Fibroblast of the conjunctiva (primary cell): ENCODE data around the gene DPT.

Experiments used
- DNase-seq: peaks from one replicate; pipeline ENCODE4 v3.0.0-alpha.2; 2010; ENCODE audit warnings: low read depth

The DPT gene

DNA sequence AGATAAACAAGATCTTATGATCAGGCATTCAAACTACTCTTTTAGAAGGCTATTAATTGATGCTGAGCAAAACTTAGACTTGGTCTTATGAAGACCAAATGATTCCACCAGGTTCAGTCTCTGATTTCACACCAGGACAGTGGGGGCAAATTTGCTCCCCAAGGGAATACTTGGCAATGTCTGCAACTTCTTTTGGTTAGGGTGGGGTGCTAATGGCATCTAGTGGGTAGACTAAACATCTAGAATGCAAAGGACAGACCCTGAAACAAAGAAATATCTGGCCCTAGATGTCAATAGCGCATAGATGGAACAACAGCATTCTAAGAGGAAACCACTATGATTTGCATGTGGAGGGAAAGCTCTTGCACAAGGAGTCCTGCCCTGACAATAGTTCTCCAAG lies 30.6 kb downstream of the DPT start:
- no peak for DNase-seq

DNA sequence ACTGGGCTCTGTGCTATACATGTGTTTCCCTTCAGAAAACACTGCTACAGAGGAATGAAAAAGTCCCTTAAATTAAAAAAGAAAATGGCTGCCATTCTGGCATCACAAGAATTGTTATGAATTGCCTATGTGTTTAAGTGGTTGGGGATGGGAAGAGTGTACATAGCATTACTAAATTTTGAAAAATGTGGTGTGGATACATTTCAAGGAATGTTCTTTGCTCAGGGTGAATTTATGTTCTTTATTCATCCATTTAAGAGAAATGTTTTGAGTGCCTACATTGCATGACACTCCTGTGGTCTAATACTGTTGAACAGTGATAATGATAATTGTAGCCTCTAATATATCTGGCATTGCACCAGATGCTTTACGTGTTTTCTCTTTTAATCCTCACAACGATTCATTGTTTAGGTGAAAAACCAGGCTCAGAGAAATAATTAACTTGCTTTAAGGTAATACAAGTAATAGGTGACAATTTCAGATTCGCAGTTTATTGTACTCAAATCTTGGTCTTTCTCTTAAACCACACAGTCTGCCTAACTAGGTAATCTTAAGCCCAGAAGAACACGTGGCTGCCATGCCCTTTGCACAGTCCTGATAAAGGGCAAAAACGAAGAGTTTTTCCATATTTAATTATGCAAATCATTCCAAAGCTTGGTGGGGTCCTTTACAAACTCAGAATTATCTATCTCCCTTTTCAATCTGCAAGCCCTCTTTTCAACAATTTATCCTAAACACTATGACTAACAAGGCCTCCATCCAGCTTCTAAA lies 31.5 kb downstream of the DPT start:
- DNase-seq, result no peak

DNA sequence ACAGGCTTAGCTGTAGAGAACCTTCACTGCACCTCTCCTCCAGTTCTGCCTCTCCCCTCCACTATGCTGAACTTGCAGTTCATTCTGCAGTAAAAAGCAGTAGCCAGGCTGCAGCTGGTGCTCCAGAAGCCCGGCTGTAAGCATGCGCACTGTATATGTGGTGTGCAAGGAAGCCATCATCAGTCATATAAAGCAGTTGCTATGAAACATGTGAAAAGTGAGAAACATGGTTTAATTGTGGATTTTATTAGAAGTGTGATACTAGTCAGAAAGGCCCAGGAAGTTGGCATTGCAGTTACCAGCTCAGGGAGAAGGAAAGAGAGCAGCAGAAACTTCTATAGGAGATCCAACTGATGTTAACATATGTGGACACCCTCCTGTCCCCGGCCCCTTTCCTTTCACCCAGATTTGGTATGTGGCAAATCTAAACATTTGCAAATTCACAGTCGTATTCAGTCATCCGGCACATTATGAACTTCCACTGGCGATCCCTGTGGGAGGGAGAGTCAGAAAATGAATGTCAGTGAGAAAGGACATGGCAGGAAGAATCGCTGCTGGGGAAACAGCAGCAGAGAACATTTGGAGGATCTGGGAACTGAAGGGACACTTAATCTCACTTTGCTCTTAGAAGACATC lies 32.8 kb downstream of the DPT start:
- DNase-seq, result no peak

DNA sequence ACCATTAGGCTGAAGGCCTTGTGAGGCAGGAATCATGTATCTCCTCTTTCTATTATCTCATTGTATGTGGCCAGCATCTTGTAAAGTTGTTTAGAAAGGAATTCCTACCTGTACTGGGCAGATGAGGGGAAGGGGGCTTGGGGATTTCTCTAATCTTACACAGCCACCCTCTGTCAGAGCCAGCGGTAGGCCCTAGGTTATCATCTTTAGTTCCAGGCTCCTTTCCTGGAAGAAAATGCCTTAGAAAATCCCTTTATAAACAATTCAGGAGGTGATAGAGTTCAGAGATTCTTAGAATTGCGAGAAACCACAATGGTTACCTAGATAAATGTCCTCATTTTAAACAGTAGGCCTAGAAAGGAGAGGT lies 35.2 kb downstream of the DPT start:
- DNase-seq, result no peak

DNA sequence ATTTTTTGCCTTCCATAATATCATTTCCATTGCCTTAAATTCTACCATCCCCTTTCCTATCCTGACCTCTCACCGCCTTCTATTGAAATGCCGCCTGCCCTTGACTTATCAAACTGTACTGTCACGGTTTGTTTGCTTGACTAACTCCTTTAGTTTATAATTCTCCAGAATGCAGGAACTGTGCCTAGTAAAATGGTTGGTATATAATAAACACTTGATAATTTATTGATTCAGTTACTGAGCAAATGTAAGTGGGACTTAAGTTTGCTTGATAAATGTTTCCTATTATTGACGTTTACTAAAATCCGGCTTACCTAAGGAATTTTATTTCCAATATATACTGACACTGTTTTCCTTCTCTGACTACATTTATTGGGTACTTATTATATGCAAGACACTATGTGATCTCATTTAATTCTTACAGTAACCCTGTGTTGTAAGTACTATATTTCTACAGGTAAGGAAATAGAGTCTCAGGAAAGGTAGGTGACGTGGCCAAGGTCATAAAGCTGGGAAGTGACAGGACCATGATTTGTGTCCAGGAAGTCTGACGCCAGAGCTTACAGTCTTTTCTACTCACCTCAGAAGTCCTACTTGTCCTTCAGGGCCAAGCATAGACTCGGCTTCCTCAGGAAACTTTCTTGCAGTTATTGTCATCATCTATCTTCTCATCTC lies 35.7 kb downstream of the DPT start:
- DNase-seq, result no peak

DNA sequence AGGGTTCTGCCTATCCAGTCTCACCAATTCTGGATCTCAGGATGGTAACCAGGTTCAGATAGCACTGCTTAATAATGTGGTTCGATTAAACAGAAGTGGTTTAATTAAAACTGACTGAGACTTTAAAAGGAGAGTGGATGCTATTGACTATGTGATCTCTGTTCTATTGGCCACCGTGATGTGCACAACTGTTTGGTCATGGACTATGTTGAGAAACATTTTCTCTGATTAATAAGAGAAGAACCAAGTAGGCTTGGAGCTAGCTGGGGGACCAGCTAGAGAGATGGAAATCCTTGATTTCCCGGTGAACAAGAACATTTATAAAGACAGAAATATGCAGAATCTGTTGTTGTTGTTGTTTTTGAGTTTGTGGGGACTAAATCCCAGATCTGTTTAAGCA lies 36.5 kb downstream of the DPT start:
- DNase-seq, result no peak

DNA sequence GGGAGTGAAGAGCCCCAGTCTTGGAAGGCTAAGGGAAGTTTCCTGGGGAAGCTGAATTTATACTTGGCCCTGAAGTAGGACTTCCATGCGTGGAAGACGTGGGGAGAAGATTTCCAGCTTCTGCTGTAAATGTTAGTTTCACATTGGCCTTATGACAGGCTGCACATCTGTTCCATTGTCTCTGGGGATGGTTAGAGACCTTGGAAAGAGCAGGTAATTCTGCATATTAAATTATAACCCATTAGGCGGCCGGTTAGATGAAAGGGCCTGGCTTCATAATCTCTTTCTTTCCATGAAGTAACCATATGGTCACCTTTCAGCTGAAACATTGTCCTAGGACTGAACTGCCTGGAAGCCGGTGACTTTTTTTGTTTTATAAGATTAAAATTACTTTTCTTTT lies 37.5 kb downstream of the DPT start:
- no peak for DNase-seq

DNA sequence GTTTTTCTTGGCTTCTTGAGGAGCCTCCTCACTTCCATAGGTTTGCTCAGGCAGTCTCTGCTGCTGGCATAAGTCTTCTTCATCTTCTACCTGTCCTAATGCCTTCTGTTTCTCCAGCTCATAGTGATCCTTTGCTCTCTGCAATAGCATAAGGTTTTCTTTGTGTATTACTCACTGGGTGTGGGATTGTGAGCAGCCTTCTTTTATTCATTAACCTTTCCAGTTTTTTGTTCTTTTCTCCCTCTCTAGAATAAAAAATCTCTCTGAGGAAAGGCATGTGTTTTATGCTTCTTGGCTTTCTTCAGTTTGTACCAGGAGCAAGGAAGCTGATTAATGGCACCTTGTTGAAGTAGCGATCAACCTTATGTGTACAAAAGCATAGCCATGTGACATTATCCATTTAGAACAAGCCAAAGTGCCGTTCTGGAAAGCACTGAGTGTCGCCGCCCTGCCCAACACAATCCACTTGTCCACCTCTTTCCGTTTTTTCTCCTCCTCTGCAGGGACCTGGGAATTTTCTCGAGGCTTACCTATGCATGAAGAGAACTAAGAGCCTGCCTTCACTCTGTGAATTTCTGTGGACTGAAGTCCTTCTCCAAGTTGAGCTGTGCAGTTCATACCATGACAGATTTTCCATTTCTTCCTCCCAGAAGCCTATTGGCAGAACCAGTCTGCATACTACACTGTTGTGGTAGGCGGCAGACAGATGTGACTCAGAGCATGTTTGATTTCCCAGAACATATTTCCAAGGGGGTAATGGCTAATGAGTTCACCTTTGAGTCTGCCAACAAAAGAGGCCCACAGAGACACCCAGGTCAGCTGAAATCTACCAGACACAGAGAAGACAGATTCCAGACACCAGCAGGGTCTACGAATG lies 39.0 kb downstream of the DPT start:
- no peak for DNase-seq

DNA sequence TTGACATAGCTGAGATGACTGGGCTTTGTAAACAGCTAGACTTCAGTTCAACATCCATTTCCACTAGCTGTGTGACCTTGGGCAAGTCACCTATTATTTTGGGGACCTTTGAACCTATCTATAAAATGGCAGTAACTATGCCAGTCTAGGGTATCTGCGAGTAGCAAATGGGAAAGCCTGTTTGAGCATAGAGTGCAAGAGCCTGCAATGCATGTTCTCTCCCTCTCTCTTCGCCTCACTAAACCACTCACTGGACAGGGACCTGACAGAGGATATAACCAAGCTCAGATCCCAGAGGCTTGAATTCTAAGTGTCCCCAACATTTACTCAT lies 39.7 kb downstream of the DPT start:
- DNase-seq, result no peak

DNA sequence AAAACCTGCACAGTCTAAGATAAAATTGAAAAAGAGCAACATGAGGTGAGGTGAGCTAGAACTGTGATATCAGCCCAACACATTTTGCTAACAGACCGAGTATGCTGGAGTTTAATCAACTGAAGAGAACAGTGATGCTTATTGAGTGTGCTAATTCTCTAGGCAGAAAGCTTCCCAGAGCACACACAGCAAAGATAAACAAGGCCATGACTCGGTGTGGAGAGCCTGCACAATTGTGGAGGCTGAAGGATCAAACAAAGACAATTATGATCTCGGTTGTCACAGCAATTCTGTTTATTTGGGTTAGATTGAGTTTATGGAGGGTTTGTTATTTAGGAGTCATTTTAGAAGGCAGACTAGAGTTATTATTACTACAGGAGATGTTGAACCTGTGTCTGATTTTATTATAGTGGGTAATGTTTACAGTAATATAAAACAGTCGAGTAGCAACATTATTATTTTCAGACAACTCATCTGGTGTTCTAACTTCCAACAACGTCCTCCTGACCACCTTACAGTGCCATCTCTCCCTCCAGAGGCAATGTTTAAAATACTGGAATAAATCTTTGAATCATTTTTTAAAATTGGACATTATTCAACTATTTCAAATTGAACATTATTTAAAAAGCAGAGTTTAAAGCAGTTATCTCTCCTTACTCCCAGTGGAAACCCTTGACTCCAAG lies 40.2 kb downstream of the DPT start:
- no peak for DNase-seq

DNA sequence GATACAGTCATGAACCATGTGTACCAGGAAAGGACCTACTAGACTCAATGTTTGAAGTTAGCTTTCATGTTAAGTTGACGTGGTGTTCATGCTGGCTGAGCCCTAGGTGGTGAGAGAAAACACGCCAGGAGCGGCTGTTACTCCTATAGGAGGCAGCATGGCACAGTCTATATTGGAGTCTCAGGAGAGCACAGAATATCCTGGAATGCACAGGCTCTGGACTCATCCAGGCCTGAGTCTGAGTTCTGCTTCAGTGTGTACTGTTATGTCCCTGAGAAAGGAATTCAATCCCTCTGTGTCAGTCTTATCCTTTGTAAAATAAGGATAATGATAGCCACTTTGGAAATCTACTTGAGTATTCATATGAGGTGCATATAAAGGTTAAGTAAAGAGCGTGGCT lies 41.2 kb downstream of the DPT start:
- no peak for DNase-seq

DNA sequence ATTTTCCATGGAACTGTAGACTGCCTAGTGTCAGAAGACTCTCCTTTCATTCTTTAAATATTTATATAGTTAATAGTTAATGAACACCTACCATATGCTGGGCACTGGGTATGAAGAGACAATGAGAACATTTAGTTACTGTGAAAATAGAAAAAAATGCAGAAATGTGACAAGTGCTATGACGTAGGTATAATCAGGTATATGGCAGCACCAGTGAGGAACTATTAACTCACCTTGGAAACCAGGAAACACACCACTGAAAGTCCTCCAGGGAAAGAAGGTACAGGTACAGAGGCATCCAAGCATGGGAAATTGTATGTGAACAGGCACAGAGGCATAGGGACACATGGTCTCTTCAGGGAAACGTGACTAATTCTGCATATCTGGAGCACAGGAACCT lies 42.3 kb downstream of the DPT start:
- no peak for DNase-seq

DNA sequence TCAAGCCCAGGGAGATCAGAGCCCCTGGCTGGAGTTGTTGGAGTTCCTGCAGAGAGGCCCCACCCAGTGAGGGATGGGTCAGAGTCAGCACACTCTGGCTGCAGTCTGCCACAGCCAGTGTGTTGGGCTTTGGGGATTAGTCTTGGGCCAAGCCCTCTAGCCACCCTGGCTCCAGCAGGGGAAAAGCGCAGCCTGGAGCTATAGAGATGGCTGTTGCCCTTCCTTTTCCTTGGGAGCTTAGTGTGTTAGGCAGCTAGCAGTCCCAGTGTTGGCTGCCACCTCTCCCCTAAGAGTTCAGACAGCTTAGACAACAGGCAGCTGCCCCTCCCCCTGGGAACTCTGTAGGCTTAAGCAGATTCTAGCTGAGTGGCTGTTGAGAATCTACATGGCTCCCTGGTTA lies 45.1 kb downstream of the DPT start:
- DNase-seq, result no peak

DNA sequence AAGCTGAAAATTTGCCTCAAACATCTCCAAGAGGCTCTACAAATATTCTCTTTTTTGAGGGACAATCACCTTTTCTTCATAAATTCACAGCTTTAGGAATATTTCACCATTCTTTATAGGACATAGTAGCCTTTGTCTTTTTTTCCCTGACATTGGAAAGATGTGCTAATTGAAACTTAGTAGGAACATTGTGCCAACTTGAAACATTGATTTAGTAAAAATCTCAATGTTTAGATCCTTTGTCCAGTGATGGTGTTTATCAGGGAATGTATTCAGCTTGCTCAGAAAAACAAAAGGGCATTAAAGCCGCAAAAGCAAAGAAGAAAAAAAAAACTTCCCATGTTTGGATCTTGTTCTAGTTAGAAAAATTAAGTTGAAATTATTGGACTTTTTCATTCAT lies 52.1 kb downstream of the DPT start:
- DNase-seq, result no peak

DNA sequence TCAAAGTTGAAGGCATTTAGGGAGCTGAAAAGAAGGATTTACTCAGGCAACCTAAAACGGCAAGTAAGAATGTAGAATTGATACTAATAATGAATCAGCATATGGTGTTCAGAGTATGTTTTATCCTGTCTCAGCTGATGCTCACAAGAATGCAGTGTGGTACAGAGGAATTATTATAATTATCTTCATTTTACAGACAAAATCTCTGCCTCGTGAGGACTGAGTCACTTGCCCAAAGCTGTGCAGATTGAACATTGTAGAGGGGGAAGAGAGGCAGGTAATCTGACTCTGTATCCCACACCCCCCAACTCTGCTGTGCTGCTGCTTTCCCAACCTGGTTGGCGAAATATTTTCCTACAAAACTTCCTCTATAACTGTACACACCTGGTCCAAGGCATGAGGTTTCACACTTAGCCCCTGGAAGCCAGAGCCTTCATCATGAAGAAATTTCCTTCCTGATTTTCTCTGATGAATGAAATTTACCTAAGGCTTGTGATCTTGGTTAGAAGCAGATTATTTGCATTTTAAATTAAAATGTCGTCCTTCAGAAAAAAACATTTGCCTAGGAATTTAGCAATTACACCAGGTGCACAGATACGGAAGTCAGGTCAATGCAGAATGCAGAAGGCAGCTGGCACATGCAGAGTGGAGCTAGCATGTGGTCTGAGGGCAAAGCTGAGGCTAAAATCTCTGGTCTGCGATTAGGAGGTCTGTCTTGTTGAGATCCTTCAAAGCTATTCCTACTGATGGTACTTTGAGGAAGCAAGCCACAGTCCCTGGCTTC lies 52.8 kb downstream of the DPT start:
- DNase-seq, result no peak

DNA sequence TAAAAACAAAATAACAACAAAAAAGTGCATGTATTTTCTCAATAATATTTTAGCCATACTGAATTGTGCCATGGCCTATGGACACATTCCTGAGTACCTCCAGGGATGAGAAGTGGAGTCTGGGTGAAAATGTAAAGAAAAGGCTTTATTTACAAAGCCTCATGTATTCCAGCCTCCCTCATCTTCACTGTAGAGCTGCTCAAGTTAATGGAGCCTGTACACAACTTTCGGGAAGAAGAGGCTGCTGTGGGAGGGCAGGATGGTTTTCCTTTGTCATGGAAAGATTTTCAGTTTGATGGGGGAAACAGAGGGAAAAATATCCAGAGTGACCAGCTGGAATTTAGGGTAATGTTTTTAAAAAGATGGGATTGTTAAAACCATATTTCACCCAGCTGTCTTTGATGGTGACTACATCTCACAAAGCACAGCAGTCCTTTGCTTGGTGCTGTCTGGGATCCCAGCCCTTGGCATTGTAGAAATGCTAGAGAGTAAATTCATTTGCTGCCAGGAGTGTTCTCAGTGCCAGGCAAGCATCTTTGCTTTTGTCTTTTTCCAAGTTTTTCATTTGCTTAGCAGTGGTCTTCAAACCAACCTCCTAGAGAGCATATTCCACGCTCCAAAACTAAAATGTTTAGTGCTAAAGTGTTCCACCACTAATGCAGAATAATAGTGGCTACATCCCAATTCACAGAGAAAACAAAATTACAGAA lies 54.9 kb downstream of the DPT start:
- DNase-seq, result no peak

DNA sequence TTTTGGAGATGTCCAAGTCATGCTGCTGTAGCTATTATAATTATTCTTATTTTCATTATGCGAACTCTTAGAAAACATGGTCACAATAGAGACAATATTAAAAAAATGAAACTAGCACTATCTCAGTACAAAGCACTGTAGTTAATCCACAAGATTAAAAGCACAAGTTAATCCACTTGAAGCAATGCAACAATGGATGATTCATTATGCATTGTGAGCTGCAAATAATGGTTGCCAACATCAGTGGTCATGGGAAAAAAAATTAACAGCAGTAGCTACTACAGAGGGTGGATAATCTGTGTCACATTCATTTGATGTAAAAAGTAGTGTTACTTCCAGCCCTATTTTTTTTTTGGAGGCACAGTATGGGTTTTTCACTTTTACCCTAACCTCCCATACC lies 56.7 kb downstream of the DPT start:
- DNase-seq, result no peak

DNA sequence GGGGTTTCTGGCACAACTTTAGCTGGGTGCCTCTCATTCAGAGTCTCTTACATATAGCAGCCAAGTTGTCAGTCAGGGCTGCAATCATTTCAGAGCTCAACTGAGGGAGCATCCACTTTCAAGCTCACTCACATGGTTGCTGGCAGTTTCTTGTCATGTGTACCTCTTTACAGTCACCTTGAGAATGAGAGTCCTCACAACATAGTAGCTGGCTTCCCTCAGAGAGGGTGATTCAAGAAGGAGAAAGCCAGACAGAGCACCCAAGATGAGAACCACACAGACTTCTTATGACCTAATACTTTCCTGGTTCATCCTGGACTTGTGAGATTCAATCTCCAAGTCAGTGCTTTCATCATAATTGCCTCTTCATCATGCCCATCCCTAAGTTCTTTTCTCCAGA lies 57.2 kb downstream of the DPT start:
- no peak for DNase-seq

DNA sequence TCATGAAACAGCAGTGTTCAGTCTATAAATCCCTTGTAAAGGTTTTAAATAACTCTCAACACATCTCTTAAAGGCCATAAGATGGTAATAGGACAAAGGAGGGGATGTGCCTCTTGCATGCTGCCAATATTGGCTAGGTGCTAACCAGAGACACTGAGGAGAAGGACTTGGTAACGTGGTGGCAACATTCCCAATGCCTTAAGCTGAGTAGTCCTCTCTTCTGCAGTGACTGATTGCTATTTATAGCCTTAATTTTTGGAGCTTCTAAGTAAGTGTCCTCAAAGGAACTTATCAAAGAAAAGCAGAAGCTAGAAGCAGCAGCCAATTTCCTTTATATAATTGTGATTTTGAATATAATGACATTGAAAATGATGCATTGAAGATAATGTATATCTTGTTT lies 63.0 kb downstream of the DPT start:
- no peak for DNase-seq

DNA sequence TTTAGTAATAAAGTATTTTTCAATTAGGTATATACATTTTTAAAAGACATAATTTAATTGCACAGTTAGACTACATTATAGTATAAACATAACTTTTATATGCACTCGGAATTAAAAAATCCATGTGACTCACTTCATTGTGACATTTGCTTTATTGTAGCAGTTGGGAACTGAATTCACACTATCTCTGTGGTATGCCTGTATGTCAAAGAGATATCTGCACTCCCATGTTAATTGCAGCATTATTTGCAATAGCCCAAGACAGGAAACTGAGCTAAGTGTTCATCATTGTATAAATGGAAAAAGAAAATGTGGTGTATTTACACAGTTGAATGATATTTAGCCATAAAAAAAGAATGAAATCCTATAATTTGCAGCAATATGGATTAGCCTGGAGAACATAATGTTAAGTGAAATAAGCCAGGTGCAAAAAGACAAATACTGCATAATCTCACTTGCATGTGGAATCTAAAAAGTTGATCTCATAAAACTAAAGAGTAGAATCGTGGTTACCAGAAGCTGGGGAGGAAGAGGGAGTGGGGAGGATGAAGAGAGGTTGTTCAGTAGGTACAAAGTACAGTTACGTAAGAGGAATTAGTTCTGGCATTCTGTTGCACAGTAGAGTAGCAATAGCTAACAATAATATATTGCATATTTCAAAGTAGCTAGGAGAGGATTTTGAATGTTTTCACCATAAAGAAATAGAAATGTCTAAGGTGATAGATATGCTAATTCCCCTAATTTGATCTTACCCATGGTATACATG lies 64.8 kb downstream of the DPT start:
- DNase-seq, result no peak
